Astrocyte (in vitro differentiated cells and primary cell): ENCODE data around the gene ANKRD11. TPM values are rescaled to one million over a fixed set of nuclear protein-coding genes. Genes with fewer than 3 reads are reported as not detected.
A peak's percentile ranks its signal among the peaks of the same experiment; 100 is the strongest.

ENCODE experiments used
- DNase-seq: peaks from one replicate; pipeline ENCODE4 v3.0.0-alpha.2; 2010; ENCODE audit warnings: low read depth
- FAIRE-seq: peaks from 2 replicates; lab custom pipeline; 2011; peaks lifted over from hg19 to GRCh38; lab: Jason Lieb, UNC
- H2AFZ ChIP-seq: 2 replicates; pipeline ENCODE4 v1.6.0; 2012; ENCODE audit warnings: low read depth, low read length, inconsistent platforms
- H3K27ac ChIP-seq: 2 replicates; pipeline ENCODE4 v1.5.1; 2011; ENCODE audit warnings: low read depth, low read length, inconsistent platforms
- H3K27me3 ChIP-seq: 2 replicates; pipeline ENCODE4 v1.6.0; 2011; ENCODE audit warnings: low read length, inconsistent platforms; ENCODE audit not compliant: insufficient read depth
- H3K36me3 ChIP-seq: 2 replicates; pipeline ENCODE4 v1.5.1; 2011; ENCODE audit warnings: low read length, inconsistent platforms; ENCODE audit not compliant: insufficient read depth
- H3K4me1 ChIP-seq: 2 replicates; pipeline ENCODE4 v1.5.1; 2011; ENCODE audit warnings: low read length, inconsistent platforms; ENCODE audit not compliant: insufficient read depth
- H3K4me2 ChIP-seq: 2 replicates; pipeline ENCODE4 v1.6.0; 2012; ENCODE audit warnings: low read length, inconsistent platforms
- H3K4me3 ChIP-seq: 2 replicates; pipeline ENCODE4 v1.5.1; 2011; ENCODE audit warnings: low read depth, mild to moderate bottlenecking, low read length, inconsistent platforms; ENCODE audit not compliant: insufficient read depth
- H3K79me2 ChIP-seq: 2 replicates; pipeline ENCODE4 v1.6.0; 2012; ENCODE audit warnings: mild to moderate bottlenecking, low read length, inconsistent platforms; ENCODE audit not compliant: insufficient read depth
- H3K9ac ChIP-seq: 2 replicates; pipeline ENCODE4 v1.6.0; 2012; ENCODE audit warnings: mild to moderate bottlenecking, low read length, inconsistent platforms
- H3K9me3 ChIP-seq: 2 replicates; pipeline ENCODE4 v1.5.1; 2012; ENCODE audit warnings: low read depth, mild to moderate bottlenecking, low read length, inconsistent platforms; ENCODE audit not compliant: insufficient read depth
- H4K20me1 ChIP-seq: 2 replicates; pipeline ENCODE4 v1.6.0; 2012; ENCODE audit warnings: low read length, inconsistent platforms; ENCODE audit not compliant: insufficient read depth
- H3K27ac Mint-ChIP-seq: one replicate; pipeline ENCODE4 v1.8.0; 2021; ENCODE audit warnings: mild to moderate bottlenecking, mixed read lengths; ENCODE audit not compliant: unreplicated experiment
- H3K27me3 Mint-ChIP-seq: one replicate; pipeline ENCODE4 v1.8.0; 2021; ENCODE audit warnings: low read depth, mixed read lengths; ENCODE audit not compliant: unreplicated experiment
- H3K36me3 Mint-ChIP-seq: one replicate; pipeline ENCODE4 v1.8.0; 2021; ENCODE audit warnings: low read depth, mixed read lengths; ENCODE audit not compliant: unreplicated experiment
- H3K4me1 Mint-ChIP-seq: one replicate; pipeline ENCODE4 v1.8.0; 2021; ENCODE audit warnings: low read depth, mixed read lengths; ENCODE audit not compliant: unreplicated experiment
- H3K4me3 Mint-ChIP-seq: one replicate; pipeline ENCODE4 v1.8.0; 2021; ENCODE audit warnings: mild to moderate bottlenecking, moderate library complexity, mixed read lengths; ENCODE audit not compliant: unreplicated experiment
- H3K9me3 Mint-ChIP-seq: one replicate; pipeline ENCODE4 v1.8.0; 2021; ENCODE audit warnings: mild to moderate bottlenecking, mixed read lengths; ENCODE audit not compliant: unreplicated experiment
- CTCF ChIP-seq: IDR thresholded peaks from 2 replicates; pipeline ENCODE4 v1.5.1; 2011; ENCODE audit warnings: low read depth, mild to moderate bottlenecking, inconsistent platforms, low read length, moderate library complexity; ENCODE audit not compliant: insufficient read depth
- EZH2 ChIP-seq: IDR thresholded peaks from 2 replicates; pipeline ENCODE4 v1.6.1; 2012; ENCODE audit warnings: mild to moderate bottlenecking, low read length, inconsistent platforms; ENCODE audit not compliant: insufficient read depth
- total RNA-seq: library from RNA; stranded (reverse); gene quantifications from 2 replicates; pipeline ENCODE4 v1.2.1, GENCODE V29; 2021

Gene ANKRD11
- total RNA-seq, 1 donor from 2014 or later, result 213 TPM

- H3K9me3 Mint-ChIP-seq, result no peaks in the 10 kb centered on the region
- H3K36me3 ChIP-seq, result peaks cover 7% of the 10 kb centered on the region
- peaks cover 80% of the 10 kb centered on the region for H3K4me1 Mint-ChIP-seq
- H3K4me3 Mint-ChIP-seq, result peak overlapping the region; percentile 58
- H3K79me2 ChIP-seq, result peaks cover 97% of the 10 kb centered on the region
- no peak overlapping the region for H3K4me2 ChIP-seq
- FAIRE-seq (no peak), DNase-seq (no peak)
- H3K27me3 Mint-ChIP-seq, result no peaks in the 10 kb centered on the region
- no peak overlapping the region for H2AFZ ChIP-seq
- H3K9ac ChIP-seq, result no peak overlapping the region
- H3K27me3 ChIP-seq, result no peaks in the 10 kb centered on the region
- no peak for TF ChIP-seq CTCF
- no peak for TF ChIP-seq EZH2
- H3K4me3 ChIP-seq, result no peak overlapping the region
- H3K36me3 Mint-ChIP-seq, result peaks cover 21% of the 10 kb centered on the region
- peaks cover 96% of the 10 kb centered on the region for H4K20me1 ChIP-seq
- H3K27ac ChIP-seq, result no peak overlapping the region
- peaks cover 46% of the 10 kb centered on the region for H3K4me1 ChIP-seq
- peak overlapping the region; percentile 60 for H3K27ac Mint-ChIP-seq
- no peaks in the 10 kb centered on the region for H3K9me3 ChIP-seq
These were observed 128.4 kb downstream of the ANKRD11 start for GRCh38 chr16:89361751-89362539.

GRCh38 chr16:89360760-89361435 is 129.5 kb downstream of the ANKRD11 start:
- no peak overlapping the region for H3K27ac ChIP-seq
- H3K36me3 ChIP-seq, result peaks cover 4% of the 10 kb centered on the region
- H3K4me1 ChIP-seq, result peaks cover 46% of the 10 kb centered on the region
- no peak overlapping the region for H3K9ac ChIP-seq
- FAIRE-seq (no peak), DNase-seq (no peak)
- no peak overlapping the region for H3K4me3 ChIP-seq
- H3K4me2 ChIP-seq, result no peak overlapping the region
- H3K27me3 ChIP-seq, result no peaks in the 10 kb centered on the region
- no peaks in the 10 kb centered on the region for H3K9me3 Mint-ChIP-seq
- no peaks in the 10 kb centered on the region for H3K9me3 ChIP-seq
- H3K27me3 Mint-ChIP-seq, result no peaks in the 10 kb centered on the region
- no peak for TF ChIP-seq CTCF
- TF ChIP-seq EZH2, result no peak
- H2AFZ ChIP-seq, result no peak overlapping the region
- H3K4me3 Mint-ChIP-seq, result no peak overlapping the region
- H3K79me2 ChIP-seq, result peaks cover 95% of the 10 kb centered on the region
- peaks cover 72% of the 10 kb centered on the region for H3K4me1 Mint-ChIP-seq
- peak overlapping the region; percentile 34 for H3K27ac Mint-ChIP-seq
- peaks cover 93% of the 10 kb centered on the region for H4K20me1 ChIP-seq
- peaks cover 13% of the 10 kb centered on the region for H3K36me3 Mint-ChIP-seq
